Measurements from ENCODE around the gene DCTN1. TPM values are rescaled to one million over a fixed set of nuclear protein-coding genes. Genes with fewer than 3 reads are reported as not detected.
"Not testable (repeated sequence)": the region's sequence is repeated elsewhere in the genome, so short reads cannot be mapped to it uniquely, and the experiment has no call there.

Gene DCTN1
- total RNA-seq, 3 donors from 2014 or later, result 114 to 159 (median 116) TPM

GRCh38 chr2:74424995-74425406, 44.9 kb upstream of the DCTN1 start:
- H3K4me1 ChIP-seq (ENCODE audit: low read depth), result peaks cover 24% of the 10 kb centered on the region
- no peaks in the 10 kb centered on the region for H3K9me3 ChIP-seq
- DNase-seq (no peak), ATAC-seq (no peak)
- intact Hi-C loops (cut with DNase I, micrococcal nuclease), result no loop called here
- no peak overlapping the region for H3K4me3 ChIP-seq
- TF ChIP-seq CTCF (IDR thresholded peaks at IDR 0.05), result no peak
- H3K36me3 ChIP-seq (ENCODE audit: low read depth), result no peaks in the 10 kb centered on the region

- DNase-seq, result no peak
- Histone ChIP-seq H3K4me1 (ENCODE audit: low read depth) (peaks cover 19% of the 10 kb centered on the region), H3K36me3 (ENCODE audit: low read depth) (no peaks in the 10 kb centered on the region), H3K9me3 (no peaks in the 10 kb centered on the region), H3K4me3 (no peak overlapping the region)
- no peak for ATAC-seq
- TF ChIP-seq CTCF (IDR thresholded peaks at IDR 0.05), result no peak
- intact Hi-C loops (cut with DNase I, micrococcal nuclease), result no loop called here
Observed at GRCh38 chr2:74424139-74424992, 44.3 kb upstream of the DCTN1 start.

GRCh38 chr2:74423231-74424095, 43.4 kb upstream of the DCTN1 start:
- intact Hi-C loops (cut with DNase I, micrococcal nuclease), result no loop called here
- DNase-seq, result peak in 1 of 3 donors; percentile 35
- ATAC-seq, result no peak
- Histone ChIP-seq H3K4me3 (no peak overlapping the region), H3K9me3 (no peaks in the 10 kb centered on the region), H3K4me1 (ENCODE audit: low read depth) (peaks cover 12% of the 10 kb centered on the region), H3K36me3 (ENCODE audit: low read depth) (no peaks in the 10 kb centered on the region)
- TF ChIP-seq CTCF (IDR thresholded peaks at IDR 0.05), result no peak

GRCh38 chr2:74421221-74421870, 41.2 kb upstream of the DCTN1 start, which contains the start of the genes C2orf81 and WDR54:
C2orf81 (minus strand) TSS chr2:74421619; CDS start chr2:74421560, 59 bp downstream.
WDR54 (plus strand) TSS chr2:74421730; CDS start chr2:74422154, 424 bp downstream.
- ATAC-seq (peak; percentile 95), DNase-seq (peak; percentile 86 to 93 (median 90))
- no peaks in the 10 kb centered on the region for H3K36me3 ChIP-seq (ENCODE audit: low read depth)
- no peaks in the 10 kb centered on the region for H3K9me3 ChIP-seq
- peaks cover 12% of the 10 kb centered on the region for H3K4me1 ChIP-seq (ENCODE audit: low read depth)
- H3K4me3 ChIP-seq, result peak within 1 kb of the TSS; percentile 14
- no peak for TF ChIP-seq CTCF (IDR thresholded peaks at IDR 0.05)
- intact Hi-C loops (cut with DNase I, micrococcal nuclease), result no loop called here

GRCh38 chr2:74420443-74421103, 40.5 kb upstream of the DCTN1 start:
- ATAC-seq; intact Hi-C loops (cut with DNase I, micrococcal nuclease); DNase-seq; H3K4me3 ChIP-seq; H3K36me3 ChIP-seq (ENCODE audit: low read depth); H3K9me3 ChIP-seq: not testable (repeated sequence)
- H3K4me1 ChIP-seq (ENCODE audit: low read depth), result peaks cover 12% of the 10 kb centered on the region

All from mucosa of descending colon (tissue), 3 donors.